C4-2B (cell line): ENCODE measurements around the gene AHNAK.

Source experiments
- CTCF ChIP-seq: fragments of 450-650 bp; conservative IDR thresholded peaks from 2 replicates; pipeline ENCODE4 v1.5.1; 2017; ENCODE audit warnings: mild to moderate bottlenecking
- ZFX ChIP-seq: fragments of 450-650 bp; IDR thresholded peaks from 2 replicates; pipeline ENCODE4 v1.6.1; 2017

DNA sequence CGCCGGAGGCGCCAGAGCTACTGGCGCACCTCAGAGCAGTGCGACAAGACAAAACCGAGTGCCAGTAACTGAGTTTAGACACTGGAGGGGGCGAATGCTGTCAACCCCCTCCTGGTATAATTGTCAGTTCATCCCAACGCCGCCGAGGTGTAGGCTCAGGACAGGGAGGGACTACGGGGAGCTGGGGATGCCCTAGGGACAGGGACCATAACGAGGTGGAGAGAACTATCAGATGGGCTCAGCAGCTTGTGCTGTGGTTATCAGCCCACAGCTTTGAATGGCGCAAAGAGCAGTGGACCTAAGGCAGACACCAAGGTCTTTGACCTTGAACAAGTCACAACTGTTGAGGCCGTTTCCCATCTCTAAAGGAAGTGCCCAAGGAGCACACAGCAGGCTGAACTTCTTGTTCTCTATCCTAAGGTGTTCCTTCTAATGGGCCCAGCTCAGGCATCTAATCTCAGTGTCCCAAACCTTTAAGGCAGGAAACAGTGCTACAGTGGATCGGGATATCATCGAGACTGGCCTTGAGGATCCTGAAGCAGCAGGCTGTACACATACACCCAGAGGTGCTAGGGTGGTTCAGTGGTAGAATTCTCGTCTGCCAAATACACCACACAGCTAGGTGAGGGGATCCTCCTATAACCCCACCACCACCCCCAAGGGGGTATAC lies 45.7 kb upstream of the AHNAK start:
- TF ChIP-seq CTCF (no peak), ZFX (no peak)
